ENCODE data around the gene EML2.

EML2 gene

DNA sequence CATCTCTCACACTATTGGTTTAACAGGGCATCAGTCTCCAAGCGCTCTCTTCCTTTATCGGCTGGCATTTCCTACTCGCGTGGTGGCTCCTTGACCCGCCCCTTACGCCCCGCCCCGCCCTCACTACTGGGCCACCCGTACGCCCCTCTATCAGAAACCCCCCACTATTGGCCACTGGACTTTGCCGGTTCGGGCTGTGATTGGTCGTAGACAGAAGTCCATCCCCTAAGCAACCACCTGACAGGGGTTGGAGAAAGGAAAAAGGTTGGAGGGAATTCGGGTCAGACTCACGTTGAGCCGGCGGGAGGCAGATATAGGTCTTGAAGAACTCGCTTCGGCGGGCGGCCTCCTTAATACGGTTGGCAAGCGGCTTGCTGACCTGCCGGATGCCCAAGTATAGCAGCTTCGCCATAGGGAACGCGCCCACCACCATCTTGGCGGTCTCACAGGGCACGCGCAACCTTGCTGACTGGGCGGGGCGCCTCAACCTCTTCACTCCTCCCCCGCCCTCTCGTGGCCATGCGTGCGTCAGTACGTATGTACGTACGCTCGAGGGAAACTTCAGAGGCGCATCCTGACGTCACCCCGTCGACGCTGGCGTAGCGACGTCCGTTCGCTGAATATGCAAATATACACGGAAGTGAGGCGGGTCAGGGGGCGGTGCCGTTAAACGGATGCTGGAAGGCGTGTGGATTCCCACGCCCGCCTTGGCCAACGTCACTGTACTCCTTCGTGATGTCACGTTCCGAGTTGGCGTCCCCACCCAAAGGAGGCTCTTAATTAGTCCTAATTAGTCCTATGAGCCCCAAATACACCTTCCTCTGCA lies 54.7 kb downstream of the EML2 start, which contains the start of gene OPA3:
Gene OPA3 (minus strand): TSS at position 471 of the 826 bp plus-strand sequence. CDS start 38 bp downstream, at position 433.
- DNase-seq, result peak; percentile 99 to 100

- no peak for DNase-seq
Observed at GRCh38 chr19:45581576-45581975, 57.6 kb downstream of the EML2 start.

GRCh38 chr19:45578861-45579260 lies 60.3 kb downstream of the EML2 start:
- no peak for DNase-seq

DNA sequence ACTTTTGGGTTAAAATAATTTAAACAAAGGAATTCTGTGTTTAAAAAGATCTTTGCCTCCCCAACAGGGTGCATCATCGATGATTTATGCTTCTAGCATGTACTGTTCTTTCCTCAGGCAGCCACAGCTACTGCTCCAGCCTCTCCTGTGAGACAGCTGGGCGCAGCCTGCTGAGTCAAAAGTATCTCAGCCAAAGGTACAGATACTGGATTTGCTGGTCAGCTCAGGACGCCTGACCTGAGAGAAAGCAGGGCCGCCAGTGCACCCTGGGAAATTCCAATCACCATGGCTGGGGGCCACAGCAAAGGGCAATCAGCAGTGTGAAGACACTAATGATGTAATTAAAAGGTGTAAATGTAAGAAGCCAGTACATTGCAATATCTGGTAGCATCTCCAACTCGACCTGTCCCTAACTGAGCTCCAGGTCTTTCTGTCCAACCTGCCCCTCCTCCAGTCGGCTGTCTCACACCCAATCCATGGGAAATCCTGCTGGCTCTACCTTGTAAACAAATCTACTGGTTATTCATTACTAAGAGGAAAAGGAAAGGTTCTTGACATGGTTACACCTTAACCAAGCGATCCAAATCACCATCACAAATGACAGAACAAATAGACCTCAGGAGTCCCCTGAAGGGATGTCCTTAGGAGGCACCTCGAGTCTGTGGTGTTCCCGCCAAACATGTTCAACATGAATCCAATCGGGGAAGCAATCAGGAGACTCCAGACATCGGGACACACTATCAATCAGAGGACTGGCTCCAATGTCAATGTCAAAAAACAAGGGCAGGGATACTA lies 61.9 kb downstream of the EML2 start:
- DNase-seq, result no peak

DNA sequence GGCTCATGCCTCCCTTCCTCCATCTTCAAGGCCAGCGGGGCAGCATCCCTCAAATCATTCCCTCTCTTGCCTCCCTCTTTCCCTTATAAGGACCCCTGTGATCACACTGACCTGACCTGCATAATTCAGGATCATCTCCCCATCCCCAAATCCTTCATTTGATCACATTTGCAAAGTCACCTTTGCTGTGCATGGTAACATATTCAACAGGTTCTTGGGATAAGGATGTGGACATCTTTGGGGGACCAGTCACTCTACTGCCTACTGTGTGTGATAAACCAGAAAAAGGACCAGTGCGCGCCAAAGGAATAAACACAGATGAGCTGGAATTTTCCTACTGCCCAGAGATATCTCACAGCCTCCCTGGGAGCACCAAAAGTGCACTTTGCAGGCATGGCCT lies 62.5 kb downstream of the EML2 start:
- DNase-seq, result no peak

DNA sequence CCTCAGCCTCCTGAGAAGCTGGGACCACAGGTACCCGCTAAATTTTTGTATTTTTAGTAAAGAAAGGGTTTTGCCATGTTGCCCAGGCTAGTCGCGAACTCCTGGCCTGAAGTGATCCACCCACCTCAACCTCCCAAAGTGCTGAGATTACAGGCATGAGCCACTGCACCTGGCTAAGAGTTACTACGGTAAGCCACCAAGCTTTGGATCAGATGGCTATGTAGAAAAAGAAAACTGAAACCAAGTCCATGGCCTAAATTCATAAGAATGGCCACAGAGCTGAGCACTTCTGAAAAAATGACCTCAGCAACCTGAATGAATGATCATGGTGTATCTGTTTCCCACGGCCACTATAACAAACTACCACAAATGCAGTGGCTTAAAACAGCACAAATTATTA lies 64.0 kb downstream of the EML2 start:
- no peak for DNase-seq

GRCh38 chr19:45574526-45574925 lies 64.7 kb downstream of the EML2 start:
- DNase-seq, result no peak

DNA sequence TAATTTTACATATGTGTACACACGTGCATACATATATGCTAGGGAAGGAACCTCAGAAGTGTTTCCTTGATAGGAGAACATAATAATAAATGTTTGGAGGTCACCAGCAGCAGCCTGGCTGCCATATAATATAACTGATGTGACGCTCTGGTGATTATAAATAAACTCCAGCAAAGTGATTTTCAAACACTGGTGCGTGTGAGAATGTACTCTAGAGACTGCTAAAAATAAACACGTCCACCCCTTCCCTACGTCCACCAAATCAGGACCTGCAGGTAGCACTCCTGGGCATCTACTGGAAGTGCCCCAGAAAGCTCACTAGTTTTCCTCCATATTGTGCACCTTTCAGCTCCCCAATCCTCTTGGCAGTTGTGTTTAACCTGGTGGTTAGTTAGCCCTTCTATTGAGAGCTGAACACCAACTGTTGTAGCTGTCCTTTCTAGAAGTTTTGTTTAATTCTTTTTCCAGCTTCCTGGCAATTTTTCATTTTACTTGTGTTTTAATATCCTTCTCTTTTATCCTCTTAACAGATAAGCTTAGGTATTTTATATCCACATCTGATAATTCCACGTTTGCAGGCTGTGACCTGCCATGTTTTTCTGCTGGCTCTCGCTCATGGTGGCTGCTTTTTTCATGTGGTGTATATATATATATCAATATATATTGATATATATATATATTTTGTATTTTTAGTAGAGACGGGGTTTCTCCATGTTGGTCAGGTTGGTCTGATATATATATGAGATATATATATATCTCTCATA lies 67.6 kb downstream of the EML2 start:
- DNase-seq, result no peak

DNA sequence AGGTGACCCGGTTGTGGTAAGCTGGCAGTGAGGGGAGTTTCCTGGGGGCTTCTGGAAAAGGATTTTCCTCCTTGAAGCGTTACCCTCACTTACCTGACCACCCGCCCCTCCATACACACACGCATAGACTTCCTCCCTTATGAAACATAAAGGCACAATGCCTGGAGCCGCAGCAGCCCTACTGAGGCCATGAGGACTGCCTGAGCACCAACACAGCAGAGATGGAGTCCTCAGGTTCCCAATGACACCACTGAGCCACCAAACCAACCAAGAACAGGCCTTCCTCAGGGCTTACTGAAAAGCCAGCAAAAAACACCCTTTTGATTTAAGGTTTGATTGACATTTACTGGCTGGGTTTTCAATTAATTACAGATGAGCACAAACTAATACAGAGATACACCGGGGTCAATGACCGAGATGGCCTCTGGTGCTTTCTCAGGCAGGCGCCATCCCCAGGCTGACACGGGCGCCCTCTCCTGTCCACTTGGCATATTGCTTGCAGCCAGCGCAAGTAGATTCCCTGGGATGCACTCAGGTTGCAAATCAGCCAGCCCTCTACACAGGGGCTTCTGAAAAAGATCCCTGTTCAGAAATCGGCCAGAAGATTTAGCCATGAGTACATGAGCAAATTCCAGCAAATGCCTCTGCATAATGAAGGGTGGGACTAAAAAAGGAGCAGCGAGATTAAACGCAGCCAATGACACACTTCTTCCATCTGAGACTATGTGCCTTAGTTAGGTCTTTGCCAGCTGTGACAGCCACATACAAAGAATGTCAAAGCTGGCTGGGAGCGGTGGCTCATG lies 69.4 kb downstream of the EML2 start:
- peak; percentile 39 to 61 for DNase-seq

- no peak for DNase-seq
Observed at GRCh38 chr19:45568732-45569131, 70.5 kb downstream of the EML2 start.

- no peak for DNase-seq
Observed at GRCh38 chr19:45567609-45568008, 71.6 kb downstream of the EML2 start.

GRCh38 chr19:45564131-45564780 lies 74.9 kb downstream of the EML2 start:
- DNase-seq, result no peak

DNA sequence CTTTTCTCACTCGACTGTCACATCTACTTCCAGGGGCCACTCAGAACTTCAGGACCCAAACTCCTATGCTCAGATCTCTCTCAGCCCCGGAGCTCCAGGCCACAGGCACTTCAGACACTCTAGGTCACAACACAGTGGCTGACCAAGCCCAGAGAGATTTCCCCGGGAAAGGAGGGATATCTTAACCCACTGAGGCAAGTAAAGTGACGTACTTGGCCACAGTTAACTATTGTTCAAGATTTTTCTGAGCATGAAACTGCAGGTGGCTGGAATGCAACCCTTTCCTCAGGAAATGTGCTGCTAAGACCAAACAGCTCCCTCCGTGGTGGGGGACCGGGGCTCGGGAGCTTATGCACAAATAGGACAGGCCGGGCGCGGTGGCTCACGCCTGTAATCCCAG lies 78.5 kb downstream of the EML2 start:
- no peak for DNase-seq

- no peak for DNase-seq
Observed at GRCh38 chr19:45560038-45560437, 79.2 kb downstream of the EML2 start.

Data from CD4-positive, alpha-beta T cell treated with Interferon alpha-2 for 1 hour (primary cell).